Measurements from ENCODE around the gene IGF1R. TPM values are rescaled to one million over a fixed set of nuclear protein-coding genes. Genes with fewer than 3 reads are reported as not detected.

Gene IGF1R
- total and polyA plus RNA-seq, 2 of the 13 experiments (the other 11 are each of a cell fraction or from before 2014, with no cell fraction given): 15.9 to 18.4 TPM

- Histone ChIP-seq H3K4me1 (ENCODE audit: insufficient read depth, low read length) (peaks cover 23% of the 10 kb centered on the region; the same call in 1 of the 2 replicates), H4K20me1 (ENCODE audit: insufficient read depth, low read length) (peaks cover 21% of the 10 kb centered on the region), H3K36me3 (replicated peaks in 1 of 2; ENCODE audit: control insufficient read depth in 1 of 2, insufficient read depth in 2 of 2, low read length in 2 of 2) (peaks cover 35 to 49% of the 10 kb centered on the region in 2 experiments), H2AFZ (ENCODE audit: low read length) (no peak overlapping the region), H3K9ac (ENCODE audit: insufficient read depth, low read depth, low read length) (no peak overlapping the region), H3K27ac (ENCODE audit: extremely low read length, insufficient read depth, low read length) (no peak overlapping the region), H3K4me3 (replicated peaks in 1 of 3; ENCODE audit: insufficient read depth in 1 of 3, low read depth in 2 of 3, low read length in 3 of 3) (no peak overlapping the region), H3K9me3 (ENCODE audit: low read length) (no peaks in the 10 kb centered on the region), H3K27me3 (ENCODE audit: control insufficient read depth in 1 of 2, insufficient read depth in 2 of 2, low read length in 2 of 2) (no peaks in the 10 kb centered on the region), H3K79me2 (ENCODE audit: insufficient read depth, low read length) (no peaks in the 10 kb centered on the region), H3K4me2 (ENCODE audit: low read depth, low read length) (no peak overlapping the region)
- ATAC-seq: peak; percentile 47
- no TSS peak for BruUV-seq (replicated peaks)
- in situ Hi-C loops (cut with HindIII; ENCODE audit: extremely low pct_ligation_motif_present, low pct_unique_long_range_greater_than_20kb) (no loop called here), intact Hi-C loops (cut with micrococcal nuclease; ENCODE audit: unreplicated experiment) (no loop called here)
- CTCF ChIA-PET (ENCODE audit: low intra/inter-chr PET ratio, low total read pairs): no interaction called here
- FAIRE-seq: no peak
- no peak for DNase-seq (ENCODE audit: low spot score)
- WGBS (ENCODE audit: low lambda C conversion rate): 95% methylated on average over 3 of the region's 4 CpGs
- POLR2A ChIA-PET: no interaction called here
- no peak for TF ChIP-seq JARID2 (CRISPR knock-in tag; IDR thresholded peaks at IDR 0.05; ENCODE audit: insufficient replicate concordance)
- TF ChIP-seq GLI4 (CRISPR knock-in tag; IDR thresholded peaks at IDR 0.05; ENCODE audit: borderline replicate concordance): no peak
- TF ChIP-seq CEBPZ (IDR thresholded peaks at IDR 0.05; ENCODE audit: low read length): no peak
- no peak for TF ChIP-seq PHF5A (CRISPR knock-in tag; IDR thresholded peaks at IDR 0.05; ENCODE audit: low read depth, unreplicated experiment)
- TF ChIP-seq ZSCAN20 (CRISPR knock-in tag; IDR thresholded peaks at IDR 0.05; ENCODE audit: borderline replicate concordance): no peak
- TF ChIP-seq PHF20 (CRISPR knock-in tag; IDR thresholded peaks at IDR 0.05): no peak
- TF ChIP-seq HDAC6 (IDR thresholded peaks at IDR 0.05; ENCODE audit: low read depth, low read length): no peak
- no peak for TF ChIP-seq NCOR1 (IDR thresholded peaks at IDR 0.05; ENCODE audit: borderline replicate concordance, low read length)
- no peak for TF ChIP-seq ZNF784 (CRISPR knock-in tag; IDR thresholded peaks at IDR 0.05; ENCODE audit: borderline replicate concordance)
- TF ChIP-seq ZNF142 (CRISPR knock-in tag; IDR thresholded peaks at IDR 0.05): no peak
- TF ChIP-seq SP140L (CRISPR knock-in tag; IDR thresholded peaks at IDR 0.05; ENCODE audit: borderline replicate concordance): no peak
- TF ChIP-seq ZNF772 (CRISPR knock-in tag; IDR thresholded peaks at IDR 0.05): no peak
- no peak for TF ChIP-seq MATR3 (CRISPR knock-in tag; IDR thresholded peaks at IDR 0.05)
These were observed 259.7 kb downstream of the IGF1R start for GRCh38 chr15:98907927-98908471.
